SU-DHL-6 (cell line): ENCODE data around the gene MINAR1.

Source experiments
- H2AFZ ChIP-seq: fragments of 200-600 bp; sonication (generic); 2 replicates; pipeline ENCODE4 v1.6.1; 2014; ENCODE audit warnings: low read depth, mild to moderate bottlenecking, moderate library complexity, mixed read lengths, antibody characterized with exemption, low read length; ENCODE audit not compliant: severe bottlenecking
- H3F3A ChIP-seq: fragments of 200-600 bp; shearing (Covaris generic); 2 replicates; pipeline ENCODE4 v1.6.0; 2016; ENCODE audit warnings: antibody characterized with exemption, mild to moderate bottlenecking; ENCODE audit not compliant: insufficient read depth
- H3K27ac ChIP-seq: fragments of 200-600 bp; sonication (generic); 2 replicates; pipeline ENCODE4 v1.5.1; 2016; ENCODE audit warnings: low read depth, mild to moderate bottlenecking, low read length, moderate library complexity, mixed read lengths
- H3K27me3 ChIP-seq: fragments of 200-600 bp; sonication (generic), shearing (Covaris generic); 2 replicates; pipeline ENCODE4 v1.6.0; 2014; ENCODE audit warnings: mild to moderate bottlenecking, low read length
- H3K36me3 ChIP-seq: fragments of 200-600 bp; sonication (generic); 2 replicates; pipeline ENCODE4 v1.6.1; 2014; ENCODE audit warnings: mild to moderate bottlenecking, low read length, mixed read lengths
- H3K4me2 ChIP-seq: fragments of 300-600, 200-600 bp; shearing (Covaris generic), sonication (generic); 2 replicates; pipeline ENCODE4 v1.6.0; 2014; ENCODE audit warnings: low read length, low read depth, mild to moderate bottlenecking; ENCODE audit not compliant: poor library complexity, severe bottlenecking
- H3K4me3 ChIP-seq: fragments of 200-600 bp; sonication (generic); 2 replicates; pipeline ENCODE4 v1.5.1; 2014; ENCODE audit warnings: antibody characterized with exemption, low read length, mild to moderate bottlenecking, mixed read lengths; ENCODE audit not compliant: insufficient read depth, poor library complexity, severe bottlenecking
- H3K79me2 ChIP-seq: fragments of 200-600 bp; sonication (generic); 2 replicates; pipeline ENCODE4 v1.6.1; 2014; ENCODE audit warnings: mild to moderate bottlenecking, low read length, moderate library complexity; ENCODE audit not compliant: insufficient read depth
- H3K9ac ChIP-seq: fragments of 200-600 bp; sonication (generic); 2 replicates; pipeline ENCODE4 v1.7.0; 2014; ENCODE audit warnings: mild to moderate bottlenecking, low read length
- H3K9me2 ChIP-seq: fragments of 200-600 bp; sonication (generic); replicated peaks from 2 replicates; pipeline ENCODE4 v1.6.1; 2014; ENCODE audit warnings: low read length; ENCODE audit not compliant: insufficient read depth
- H3K9me3 ChIP-seq: fragments of 200-600 bp; sonication (generic); 2 replicates; pipeline ENCODE4 v1.6.1; 2014; ENCODE audit warnings: low read length, mixed read lengths; ENCODE audit not compliant: insufficient read depth
- H4K20me1 ChIP-seq: fragments of 200-600 bp; sonication (generic); 2 replicates; pipeline ENCODE4 v1.6.1; 2014; ENCODE audit warnings: low read depth, mild to moderate bottlenecking, antibody characterized with exemption, low read length, moderate library complexity, mixed read lengths
- EZH2phosphoT487 ChIP-seq: fragments of 200-600 bp; sonication (generic), shearing (Covaris generic); conservative IDR thresholded peaks from 2 replicates; pipeline ENCODE4 v1.6.1; 2018; ENCODE audit warnings: mild to moderate bottlenecking, antibody characterized with exemption, low read length, moderate library complexity, mixed read lengths
- TF ChIP-seq, protein P1 (sequence below): fragments of 200-600 bp; sonication (generic); IDR thresholded peaks from one replicate; pipeline ENCODE4 v1.5.1; 2017; ENCODE audit warnings: antibody characterized with exemption, mild to moderate bottlenecking, low read length, moderate library complexity; ENCODE audit not compliant: insufficient read depth, poor library complexity, severe bottlenecking

The MINAR1 gene

DNA sequence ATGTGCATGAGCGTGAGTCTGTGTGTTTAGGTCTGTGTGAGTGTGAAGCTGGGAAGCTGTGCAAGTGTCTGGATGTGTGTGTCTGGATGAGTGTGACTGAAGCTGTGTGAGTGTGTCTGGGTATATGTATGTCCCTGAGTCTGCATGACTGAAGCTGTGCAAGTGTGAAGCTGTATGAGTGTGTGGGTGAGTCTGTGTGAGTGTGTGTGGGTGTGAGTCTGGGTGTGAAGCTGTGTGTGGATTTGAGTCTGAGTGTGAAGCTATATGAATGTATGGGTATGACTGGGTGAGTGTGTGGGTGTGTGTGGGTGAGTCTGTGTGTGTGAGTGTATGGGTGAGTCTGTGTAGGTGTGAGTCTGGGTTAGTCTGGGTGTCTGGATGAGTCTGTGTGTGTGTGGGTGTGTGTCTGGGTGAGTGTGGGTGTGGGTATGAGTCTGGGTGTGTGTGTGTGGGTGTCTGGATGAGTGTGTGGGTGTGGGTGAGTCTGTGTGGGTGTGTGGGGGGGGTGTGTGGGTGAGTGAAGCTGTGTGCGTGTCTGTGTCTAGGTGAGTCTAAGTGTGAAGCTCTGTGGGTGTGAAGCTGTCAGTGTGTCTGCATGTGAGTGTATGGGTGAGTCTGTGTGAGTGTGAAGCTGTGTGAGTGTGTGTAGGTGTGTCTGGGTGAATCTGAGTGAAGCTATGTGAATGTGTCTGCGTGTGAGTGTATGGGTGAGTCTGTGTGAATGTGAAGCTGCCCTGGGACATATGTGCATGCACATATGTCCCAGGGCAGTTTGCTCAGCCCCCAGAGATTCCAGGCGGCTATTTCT, 20.3 kb downstream of the MINAR1 start:
- H3K9me2 ChIP-seq: no peaks in the 10 kb centered on the region
- H3K27ac ChIP-seq: no peak overlapping the region
- TF ChIP-seq, protein P1, sequence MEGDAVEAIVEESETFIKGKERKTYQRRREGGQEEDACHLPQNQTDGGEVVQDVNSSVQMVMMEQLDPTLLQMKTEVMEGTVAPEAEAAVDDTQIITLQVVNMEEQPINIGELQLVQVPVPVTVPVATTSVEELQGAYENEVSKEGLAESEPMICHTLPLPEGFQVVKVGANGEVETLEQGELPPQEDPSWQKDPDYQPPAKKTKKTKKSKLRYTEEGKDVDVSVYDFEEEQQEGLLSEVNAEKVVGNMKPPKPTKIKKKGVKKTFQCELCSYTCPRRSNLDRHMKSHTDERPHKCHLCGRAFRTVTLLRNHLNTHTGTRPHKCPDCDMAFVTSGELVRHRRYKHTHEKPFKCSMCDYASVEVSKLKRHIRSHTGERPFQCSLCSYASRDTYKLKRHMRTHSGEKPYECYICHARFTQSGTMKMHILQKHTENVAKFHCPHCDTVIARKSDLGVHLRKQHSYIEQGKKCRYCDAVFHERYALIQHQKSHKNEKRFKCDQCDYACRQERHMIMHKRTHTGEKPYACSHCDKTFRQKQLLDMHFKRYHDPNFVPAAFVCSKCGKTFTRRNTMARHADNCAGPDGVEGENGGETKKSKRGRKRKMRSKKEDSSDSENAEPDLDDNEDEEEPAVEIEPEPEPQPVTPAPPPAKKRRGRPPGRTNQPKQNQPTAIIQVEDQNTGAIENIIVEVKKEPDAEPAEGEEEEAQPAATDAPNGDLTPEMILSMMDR: no peak
- no peak for TF ChIP-seq EZH2phosphoT487
- H3K79me2 ChIP-seq: no peaks in the 10 kb centered on the region
- H3K27me3 ChIP-seq: no peaks in the 10 kb centered on the region
- no peak overlapping the region for H3K9ac ChIP-seq
- no peaks in the 10 kb centered on the region for H3F3A ChIP-seq
- H3K4me2 ChIP-seq: no peak overlapping the region
- H3K4me3 ChIP-seq: no peak overlapping the region
- H3K36me3 ChIP-seq: no peaks in the 10 kb centered on the region
- no peaks in the 10 kb centered on the region for H4K20me1 ChIP-seq
- H3K9me3 ChIP-seq: no peaks in the 10 kb centered on the region
- no peak overlapping the region for H2AFZ ChIP-seq

DNA sequence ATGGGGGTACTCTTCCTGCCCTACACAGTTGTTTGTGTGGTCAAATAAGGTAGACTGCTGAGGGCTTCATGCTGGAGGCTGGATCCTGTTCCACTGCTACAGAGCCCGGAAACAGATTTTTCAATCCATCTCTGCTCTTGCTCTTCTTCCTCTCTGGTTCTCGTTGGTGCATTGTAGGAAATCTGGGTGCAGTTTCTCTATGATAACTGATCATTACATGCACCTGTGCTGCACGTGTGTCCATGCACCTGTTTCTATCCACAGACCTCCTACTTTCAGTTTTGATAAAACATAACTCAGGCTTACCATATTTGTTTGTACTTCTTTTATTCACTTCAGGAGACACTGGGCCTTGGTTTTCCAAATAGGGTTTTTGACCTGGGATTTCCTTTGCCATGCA, 21.3 kb downstream of the MINAR1 start:
- TF ChIP-seq, protein P1: no peak
- TF ChIP-seq EZH2phosphoT487: no peak
- Histone ChIP-seq H4K20me1 (no peaks in the 10 kb centered on the region), H3K4me2 (no peak overlapping the region), H3K9ac (no peak overlapping the region), H3F3A (no peaks in the 10 kb centered on the region), H2AFZ (no peak overlapping the region), H3K36me3 (no peaks in the 10 kb centered on the region), H3K4me3 (no peak overlapping the region), H3K9me3 (no peaks in the 10 kb centered on the region), H3K79me2 (no peaks in the 10 kb centered on the region), H3K27me3 (no peaks in the 10 kb centered on the region), H3K27ac (no peak overlapping the region), H3K9me2 (no peaks in the 10 kb centered on the region)

DNA sequence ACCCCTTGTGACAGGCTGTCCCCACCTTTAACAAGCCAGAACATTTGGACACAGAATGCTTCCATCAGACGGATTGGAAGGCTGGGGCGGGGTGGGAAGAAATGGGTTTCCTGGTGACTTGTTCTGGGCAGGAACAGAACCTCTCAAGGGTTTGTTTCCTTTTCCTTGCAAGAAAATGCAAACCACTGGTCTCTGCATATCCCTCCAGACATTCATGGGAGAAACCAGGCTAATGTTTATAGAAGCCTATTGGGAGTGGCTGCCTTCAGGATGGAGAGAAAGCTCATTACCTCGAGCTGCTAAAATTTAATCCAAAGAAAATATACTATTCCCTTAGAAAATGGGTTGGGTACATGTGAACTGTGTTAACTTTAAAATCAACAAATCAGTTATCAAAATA, 21.9 kb downstream of the MINAR1 start:
- Histone ChIP-seq H3F3A (no peaks in the 10 kb centered on the region), H4K20me1 (no peaks in the 10 kb centered on the region), H3K4me3 (no peak overlapping the region), H3K9me3 (no peaks in the 10 kb centered on the region), H3K9ac (no peak overlapping the region), H3K27ac (no peak overlapping the region), H3K4me2 (no peak overlapping the region), H2AFZ (no peak overlapping the region), H3K27me3 (no peaks in the 10 kb centered on the region), H3K36me3 (no peaks in the 10 kb centered on the region), H3K9me2 (no peaks in the 10 kb centered on the region), H3K79me2 (no peaks in the 10 kb centered on the region)
- TF ChIP-seq, protein P1: no peak
- TF ChIP-seq EZH2phosphoT487: no peak
